HG02623 (cell line): Measurements from ENCODE around the gene RPLP2.

Experiments used
- ATAC-seq: cut with Tn5 transposase; IDR thresholded peaks from one replicate; pipeline ENCODE4 v1.9.1; 2021; ENCODE audit warnings: moderate library complexity; ENCODE audit not compliant: unreplicated experiment

Gene RPLP2

DNA sequence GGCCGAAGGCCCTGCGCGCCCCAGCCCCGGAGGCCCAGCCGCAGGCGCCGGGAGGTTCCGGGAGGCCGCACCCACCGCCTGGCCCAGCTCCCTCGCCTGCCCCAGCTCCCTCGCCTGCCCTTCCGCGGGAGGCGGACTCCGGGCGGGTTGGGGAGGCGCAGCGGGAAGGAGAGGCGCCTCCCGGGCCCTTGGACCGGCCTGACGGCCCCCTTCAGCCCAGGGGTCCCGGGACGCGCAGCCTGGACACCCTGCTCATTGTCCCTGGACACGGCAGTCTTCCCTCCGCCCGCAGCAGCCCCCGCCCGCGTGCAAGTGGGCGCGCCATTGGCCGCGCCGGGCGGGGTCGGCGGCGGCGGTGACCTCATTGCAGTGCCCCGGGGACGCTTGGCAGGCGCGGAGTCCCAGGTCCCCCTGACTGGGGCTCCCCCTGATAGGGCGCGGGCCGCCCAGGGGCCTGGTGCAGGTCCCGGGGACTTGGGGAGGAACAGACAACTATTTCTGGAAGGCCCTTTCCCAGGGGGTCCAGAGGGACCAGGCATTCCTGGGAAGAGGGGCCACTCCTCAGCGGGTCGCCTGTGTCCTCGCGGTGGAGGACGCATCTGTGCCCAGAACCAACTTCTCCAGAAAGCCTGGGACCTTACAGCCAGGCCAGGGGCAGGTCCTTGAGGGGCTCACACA is 23.5 kb downstream of the RPLP2 start:
- ATAC-seq, result no peak

DNA sequence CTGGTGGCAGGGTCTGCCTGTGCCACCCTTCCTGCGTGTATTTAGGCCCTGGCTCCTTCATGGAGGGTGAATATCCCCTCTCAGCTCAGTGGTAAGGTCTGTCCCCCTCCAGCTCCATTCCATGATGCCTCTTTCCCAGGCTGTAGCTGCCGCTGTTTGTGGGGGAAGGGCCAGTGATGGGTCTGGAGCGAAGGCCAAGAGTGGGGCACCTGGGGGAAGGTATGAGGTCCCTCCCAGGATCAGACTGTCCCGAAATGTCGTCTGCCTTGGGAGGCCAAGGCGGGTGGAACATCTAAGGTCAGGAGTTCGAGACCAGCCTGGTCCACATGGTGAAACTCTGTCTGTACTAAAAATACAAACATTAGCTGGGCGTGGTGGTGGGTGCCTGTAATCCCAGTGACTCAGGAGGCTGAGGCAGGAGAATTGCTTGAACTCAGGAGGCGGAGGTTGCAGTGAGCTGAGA is 24.1 kb downstream of the RPLP2 start:
- no peak for ATAC-seq

DNA sequence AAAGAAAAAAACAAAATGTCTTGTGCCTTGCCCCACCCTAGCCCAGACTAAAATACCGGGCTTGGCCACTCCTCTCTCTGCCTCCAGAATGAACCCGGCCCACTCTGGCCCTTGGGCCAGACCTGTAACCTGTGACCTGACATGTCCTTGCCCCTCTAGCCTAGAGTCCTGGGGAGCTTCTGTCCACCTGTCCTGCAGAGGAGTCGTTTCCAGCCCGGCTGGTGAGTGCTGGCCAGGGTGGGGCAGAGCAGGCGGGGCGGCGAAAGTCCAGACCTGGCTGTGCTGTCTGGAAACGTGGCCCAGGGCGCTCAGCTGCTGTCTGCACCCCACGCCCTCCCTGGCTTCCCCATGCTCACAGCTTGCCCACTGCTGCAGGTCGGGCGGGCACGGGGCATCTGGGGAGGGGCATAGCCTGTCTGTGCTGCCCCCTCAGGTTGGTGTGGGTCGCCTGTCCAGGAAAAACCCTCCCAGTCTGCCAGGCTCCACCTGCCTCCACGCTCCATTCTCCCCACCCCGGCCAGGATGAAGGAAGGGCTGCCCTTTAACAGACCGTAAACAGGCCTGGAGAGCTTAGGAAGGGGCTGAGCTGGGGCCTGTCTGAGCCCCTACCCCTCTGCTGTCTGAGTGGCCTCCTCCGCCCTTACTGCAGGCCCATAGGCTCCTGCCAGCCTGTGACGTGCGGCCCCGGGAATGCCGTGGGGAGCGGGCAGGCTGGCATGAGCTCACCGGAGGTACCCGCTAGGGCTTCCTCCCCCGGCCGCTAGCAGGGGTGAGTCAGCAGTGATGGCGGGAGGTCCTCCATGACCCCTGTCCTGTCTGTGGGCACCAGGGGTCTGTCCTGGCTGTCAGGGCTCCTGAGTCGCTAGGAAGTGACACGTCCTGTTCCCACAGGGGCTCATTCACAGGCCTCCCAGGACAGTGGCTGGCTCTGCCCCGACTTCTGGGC is 24.9 kb downstream of the RPLP2 start:
- ATAC-seq, result no peak

DNA sequence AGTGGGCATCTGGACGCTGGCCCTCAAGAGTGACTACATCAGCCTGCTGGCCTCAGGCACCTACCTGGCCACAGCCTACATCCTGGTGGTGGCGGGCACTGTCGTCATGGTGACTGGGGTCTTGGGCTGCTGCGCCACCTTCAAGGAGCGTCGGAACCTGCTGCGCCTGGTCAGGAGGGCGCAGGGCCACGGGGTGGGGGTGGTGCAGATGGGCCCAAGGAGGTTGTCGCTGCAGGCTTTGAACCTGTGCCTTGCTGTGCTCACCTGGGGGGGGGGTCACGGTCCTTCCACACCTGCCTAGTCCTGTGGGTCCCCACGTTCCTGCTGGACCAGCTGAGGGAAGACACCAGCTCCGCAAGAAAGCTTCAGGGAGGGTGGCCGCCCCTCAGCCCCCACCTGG is 26.5 kb downstream of the RPLP2 start:
- ATAC-seq, result no peak

DNA sequence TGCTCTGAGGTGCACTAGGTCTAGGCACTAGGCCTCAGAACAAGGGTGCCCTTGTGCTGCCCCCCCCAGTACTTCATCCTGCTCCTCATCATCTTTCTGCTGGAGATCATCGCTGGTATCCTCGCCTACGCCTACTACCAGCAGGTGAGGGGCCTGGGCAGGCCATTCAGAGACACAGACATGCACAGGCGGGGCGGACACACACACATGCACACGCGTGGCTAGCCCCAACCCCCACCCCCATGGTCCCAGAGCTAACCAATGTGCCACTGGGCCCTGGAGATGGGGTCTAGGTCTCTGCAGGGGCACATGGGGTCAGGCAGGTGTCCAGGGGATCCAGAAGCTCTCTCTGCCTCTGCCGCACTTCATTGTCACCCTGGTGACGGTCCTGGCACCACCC is 26.9 kb downstream of the RPLP2 start:
- ATAC-seq, result no peak

DNA sequence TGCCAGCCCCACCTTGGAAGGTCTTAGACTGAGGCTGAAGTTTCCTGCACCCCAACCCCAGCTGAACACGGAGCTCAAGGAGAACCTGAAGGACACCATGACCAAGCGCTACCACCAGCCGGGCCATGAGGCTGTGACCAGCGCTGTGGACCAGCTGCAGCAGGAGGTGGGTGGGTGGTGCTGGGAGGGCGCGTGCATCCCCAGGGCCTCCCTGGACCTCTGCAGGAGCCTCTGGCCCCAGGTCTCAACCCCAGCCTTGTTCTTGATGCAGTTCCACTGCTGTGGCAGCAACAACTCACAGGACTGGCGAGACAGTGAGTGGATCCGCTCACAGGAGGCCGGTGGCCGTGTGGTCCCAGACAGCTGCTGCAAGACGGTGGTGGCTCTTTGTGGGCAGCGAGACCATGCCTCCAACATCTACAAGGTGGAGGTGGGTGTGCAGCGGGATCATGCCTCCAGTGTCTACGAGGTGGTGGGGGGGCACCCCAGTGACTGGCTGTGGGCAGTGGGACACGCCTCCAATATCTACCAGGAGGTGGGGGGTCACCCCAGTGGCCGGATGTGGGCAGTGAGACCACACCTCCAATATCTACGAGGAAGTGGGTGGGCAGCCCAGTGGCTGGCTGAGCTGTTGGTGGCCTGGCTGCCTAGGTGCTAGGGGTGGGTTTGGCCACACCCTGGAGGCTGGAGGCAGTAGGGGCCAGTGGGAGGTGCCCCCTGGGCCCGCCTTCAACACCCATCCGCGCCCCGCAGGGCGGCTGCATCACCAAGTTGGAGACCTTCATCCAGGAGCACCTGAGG is 27.6 kb downstream of the RPLP2 start:
- no peak for ATAC-seq

DNA sequence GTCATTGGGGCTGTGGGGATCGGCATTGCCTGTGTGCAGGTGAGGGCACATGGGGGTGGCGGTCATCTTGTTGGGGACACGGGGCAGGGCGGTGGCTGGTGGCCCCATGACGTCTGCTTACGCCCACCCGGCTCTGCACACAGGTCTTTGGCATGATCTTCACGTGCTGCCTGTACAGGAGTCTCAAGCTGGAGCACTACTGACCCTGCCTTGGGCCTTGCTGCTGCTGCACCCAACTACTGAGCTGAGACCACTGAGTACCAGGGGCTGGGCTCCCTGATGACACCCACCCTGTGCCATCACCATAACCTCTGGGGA is 28.2 kb downstream of the RPLP2 start:
- no peak for ATAC-seq

DNA sequence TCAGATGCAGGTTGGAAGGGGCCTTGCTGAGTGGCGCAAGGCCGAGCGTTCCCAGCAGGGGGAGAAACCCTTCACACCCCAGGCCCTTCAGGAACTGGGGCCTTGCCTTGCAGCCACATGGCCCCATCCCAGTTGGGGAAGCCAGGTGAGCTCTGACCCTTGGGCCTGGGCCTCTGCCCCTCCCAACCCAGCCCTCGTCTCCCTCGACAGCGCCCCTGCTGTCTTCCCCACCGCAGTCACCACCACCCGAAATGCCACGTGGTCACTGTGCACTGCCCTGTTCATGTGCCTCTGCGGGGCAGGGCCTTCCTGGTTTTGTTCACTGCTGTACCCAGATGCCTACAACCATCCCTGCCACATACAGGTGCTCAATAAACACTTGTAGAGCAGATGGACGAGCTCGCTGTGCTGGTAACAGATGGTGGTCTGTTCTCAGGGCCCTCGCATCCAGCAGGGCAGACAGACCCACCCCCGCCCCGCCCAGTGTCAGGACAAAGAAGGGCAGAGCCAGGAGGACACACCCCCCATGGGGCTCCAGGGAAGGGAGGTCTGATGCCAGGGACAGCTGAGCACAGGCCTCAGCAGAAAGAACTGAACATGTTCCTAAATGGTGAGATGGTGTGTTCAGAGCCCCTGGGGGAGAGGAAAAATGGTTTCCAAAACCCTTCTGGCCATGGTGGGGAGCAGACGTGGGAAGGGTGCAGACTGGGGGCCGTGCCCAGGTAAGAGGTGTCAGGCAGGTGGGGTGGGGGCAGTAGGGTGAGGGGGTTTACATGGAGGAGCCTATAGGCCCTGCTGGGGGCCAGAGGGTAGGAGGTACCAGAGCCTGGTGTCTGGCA is 28.9 kb downstream of the RPLP2 start:
- ATAC-seq, result no peak

DNA sequence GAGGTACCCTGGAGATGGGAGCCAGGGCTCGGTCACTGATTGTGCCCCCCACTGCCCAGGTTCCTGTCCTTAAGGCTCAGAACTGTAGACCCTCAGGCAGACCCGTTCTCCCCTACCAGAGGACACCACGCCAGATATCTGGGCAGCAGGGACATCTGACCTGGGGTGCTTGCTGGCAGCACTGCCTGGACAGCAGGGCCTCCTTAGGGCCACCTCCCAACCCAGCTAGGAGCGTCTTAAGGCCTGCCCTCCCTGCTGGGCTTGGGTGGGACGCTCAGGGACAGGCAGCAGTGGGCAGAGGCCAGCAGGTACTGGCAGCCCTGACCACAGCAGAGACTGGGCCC is 29.5 kb downstream of the RPLP2 start:
- no peak for ATAC-seq

DNA sequence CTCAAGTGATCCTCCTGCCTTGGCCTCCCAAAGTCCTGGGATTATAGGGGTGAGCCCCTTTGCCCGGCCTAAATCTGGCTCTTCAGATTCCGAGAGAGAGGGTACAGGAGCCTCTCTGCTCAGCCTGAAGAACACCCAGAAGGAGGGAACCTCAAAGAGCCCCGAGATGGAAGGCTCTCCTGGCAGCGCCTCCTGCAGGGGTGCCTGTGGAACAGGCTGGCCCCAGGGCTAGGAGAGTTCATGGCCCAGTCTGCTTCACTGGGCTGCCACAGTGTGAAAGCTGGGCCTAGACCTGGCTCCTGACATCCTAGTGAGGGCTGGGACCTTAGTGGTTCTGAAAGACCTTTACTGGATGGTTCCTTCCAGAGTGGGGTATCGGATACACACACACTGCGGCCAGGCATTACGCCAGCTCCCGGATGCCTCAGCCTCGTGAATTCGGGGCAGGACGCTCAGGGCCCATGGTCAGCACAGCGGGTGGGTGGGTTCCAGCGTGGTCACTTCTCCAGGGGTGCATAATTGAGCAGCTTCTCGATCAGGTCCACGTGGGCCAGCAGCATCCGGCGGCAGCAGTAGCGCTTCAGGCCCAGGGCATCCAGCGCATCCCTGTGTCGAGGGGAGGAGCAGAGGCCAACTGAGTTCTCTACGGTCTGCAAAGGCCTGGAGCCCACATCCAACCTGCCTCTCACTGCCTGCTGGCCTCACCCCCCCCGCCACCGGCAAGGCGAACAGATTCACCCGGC is 30.3 kb downstream of the RPLP2 start:
- ATAC-seq, result no peak

DNA sequence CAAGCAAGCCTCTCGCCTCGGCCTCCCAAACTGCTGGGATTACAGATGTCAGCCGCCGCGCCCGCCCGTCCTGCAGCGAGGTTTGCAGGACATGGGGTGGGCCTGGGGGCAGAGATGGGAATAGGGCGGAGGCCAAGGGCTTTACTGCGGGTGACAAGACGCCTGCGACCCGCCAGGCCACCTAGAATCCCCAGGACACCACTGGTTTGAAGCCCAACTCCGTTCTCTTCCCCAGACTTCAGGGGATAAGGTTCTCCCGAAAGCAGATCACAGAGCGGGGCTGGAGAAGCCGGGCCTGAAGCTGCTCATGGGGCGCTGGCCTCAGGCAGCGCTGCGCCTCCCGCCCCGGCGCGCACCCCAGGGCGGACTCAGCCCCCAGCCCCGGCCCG is 32.2 kb downstream of the RPLP2 start:
- ATAC-seq, result no peak

DNA sequence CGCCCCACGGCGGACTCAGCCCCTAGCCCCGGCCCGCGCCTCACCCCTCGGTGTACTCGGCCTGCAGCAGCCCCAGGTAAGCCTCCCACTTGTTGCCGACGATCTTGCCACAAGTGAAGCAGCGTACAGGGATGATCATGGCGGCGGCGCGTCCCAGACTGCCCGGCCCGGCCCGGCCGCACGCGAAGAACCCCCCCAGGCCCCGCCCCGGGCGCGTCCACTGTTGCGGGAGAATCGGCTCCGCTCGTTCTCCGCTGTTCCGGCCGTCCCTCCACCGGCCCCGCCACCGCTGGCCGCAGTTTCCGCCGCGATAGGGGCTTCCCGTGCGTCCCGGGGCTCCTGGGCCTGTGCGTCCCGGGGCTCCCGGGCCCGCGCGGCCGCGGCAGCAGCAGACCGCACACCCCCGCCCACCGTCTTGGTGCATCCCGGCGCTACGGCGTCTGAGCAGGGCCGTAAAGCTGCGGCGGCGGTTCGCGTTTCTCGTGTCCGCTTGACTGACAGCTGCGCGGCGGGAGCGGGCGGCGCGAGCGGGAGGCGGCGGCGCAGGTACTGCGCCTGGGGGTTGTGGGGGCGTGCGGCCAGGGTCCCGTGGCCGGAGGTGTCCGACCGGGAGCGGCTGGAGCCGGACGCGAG is 32.7 kb downstream of the RPLP2 start, which contains the start of the genes POLR2L and TSPAN4:
Gene POLR2L (minus strand): TSS at position 160 of the 633 bp plus-strand sequence. CDS start 21 bp downstream, at position 139.
Gene TSPAN4 (plus strand): TSS at position 483 of the 633 bp plus-strand sequence. CDS start 7,453 bp downstream, outside the sequence.
- ATAC-seq, result peak; percentile 48

DNA sequence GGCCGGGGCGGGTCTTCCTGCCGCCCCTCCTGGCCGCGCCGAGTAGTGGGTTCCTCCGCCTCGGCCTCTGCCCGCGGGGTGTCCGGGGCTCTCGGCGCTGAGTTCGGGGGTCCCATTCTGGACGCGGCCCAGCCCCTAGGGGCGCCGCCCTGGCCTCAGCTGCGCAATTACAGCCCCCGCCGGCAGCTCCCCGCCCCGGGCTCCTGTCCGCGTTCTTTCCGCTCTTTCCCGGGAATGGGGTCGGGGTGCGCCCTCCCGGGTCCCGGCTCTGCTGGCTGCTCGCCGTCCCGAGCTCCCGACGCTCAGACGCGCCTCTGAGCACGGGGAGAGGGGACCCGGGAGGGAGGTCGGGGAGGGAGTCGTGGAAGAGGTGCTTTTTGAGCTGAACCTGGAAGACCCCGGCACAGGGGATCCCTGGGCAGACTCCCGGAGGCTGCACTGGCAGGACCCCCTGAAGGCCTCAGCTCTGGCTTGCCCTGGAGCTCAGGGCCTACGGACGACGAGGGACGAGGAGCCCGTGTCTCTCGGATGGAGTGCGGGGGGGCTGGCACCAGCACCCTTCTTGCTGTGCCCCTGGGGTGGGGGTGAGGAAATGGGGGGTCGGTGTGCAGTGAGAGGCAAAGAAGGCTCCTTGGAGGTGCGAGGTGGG is 33.4 kb downstream of the RPLP2 start:
- ATAC-seq, result no peak

DNA sequence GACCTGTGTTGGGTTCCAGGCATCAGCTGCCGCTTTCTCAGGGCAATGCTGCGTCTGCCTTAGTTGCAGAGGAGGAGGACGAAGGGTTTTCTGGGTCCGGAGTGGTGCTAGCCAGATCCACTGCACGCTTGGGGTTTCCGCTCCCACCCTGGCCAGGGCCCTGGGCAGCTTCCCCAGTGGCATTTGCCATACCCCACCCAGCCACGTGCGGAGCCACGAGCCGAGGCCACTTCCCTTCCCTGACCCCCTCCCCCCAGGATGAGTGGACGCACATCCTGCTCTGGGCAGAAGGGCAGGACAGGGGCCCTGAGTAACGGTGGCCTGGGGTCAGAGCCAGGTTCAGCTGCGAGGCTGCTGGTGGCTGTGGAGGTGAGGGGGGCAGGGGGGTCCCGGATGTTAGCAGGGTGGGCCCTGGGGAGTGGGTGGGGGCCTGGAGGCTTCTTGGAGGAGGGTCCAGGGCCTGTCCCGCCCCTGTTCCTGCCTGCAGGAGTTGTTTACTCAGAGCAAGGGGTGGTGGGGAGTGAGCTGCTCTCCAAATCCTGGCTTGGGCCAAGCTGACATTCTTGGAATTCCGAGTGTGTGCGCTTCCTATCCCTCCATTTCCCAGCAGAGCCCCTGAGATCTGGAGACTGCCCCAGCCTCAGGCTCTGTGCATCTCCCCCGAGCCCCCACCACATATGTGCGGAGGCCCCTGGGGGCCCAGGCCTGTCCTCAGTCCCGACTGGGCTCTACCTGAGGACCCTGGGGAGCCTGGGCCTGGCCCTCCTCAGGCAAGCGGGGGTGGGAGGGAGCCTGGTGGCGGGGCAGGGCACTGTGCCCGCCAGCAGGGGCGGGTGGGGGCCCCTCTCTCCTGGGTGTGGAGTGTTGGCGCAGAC is 34.3 kb downstream of the RPLP2 start:
- ATAC-seq, result no peak

DNA sequence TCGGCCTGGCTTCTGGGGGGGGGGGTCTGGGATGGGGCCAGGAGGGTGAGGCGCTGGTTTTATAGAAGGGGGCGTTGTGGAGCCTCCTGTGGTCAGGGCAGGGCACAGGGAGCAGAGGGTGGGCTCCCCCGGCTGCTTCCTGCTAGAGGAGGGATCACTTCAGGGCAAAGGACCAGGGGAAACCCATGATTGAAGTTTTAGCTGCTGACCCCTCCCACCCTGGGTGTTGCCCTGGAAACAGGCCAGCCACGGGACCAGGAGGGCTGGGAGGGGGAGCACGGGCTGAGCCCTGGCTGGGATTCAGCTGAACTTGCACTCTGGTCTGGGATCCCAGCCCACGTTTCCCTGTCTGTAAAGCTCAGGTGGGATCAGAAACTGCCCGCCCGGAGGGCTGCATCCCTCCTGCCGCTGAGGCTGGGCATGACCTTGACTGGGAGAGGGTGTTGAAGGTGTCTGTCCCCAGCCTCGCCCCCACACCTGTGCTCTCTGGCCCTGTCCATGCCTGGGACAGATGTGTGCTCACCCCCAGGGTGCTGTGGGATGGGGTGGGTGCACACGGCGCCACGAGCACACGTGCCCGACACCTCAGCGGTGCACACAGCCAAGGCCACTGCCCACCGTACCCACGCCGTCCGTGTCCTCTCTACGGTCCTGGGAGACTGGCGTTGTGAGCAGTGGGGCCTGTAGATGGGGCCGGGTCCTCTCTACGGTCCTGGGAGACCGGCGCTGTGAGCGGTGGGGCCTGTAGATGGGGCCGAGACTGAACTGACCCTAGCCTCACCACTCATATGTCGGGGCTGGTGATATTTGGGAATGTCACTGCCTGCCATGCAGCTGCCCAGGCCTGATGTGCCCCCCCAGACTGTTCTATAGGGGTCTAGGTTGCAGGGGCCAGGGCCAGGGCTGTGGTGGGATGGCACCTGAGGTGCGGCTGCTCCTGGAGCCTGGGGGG is 35.2 kb downstream of the RPLP2 start:
- ATAC-seq, result no peak

DNA sequence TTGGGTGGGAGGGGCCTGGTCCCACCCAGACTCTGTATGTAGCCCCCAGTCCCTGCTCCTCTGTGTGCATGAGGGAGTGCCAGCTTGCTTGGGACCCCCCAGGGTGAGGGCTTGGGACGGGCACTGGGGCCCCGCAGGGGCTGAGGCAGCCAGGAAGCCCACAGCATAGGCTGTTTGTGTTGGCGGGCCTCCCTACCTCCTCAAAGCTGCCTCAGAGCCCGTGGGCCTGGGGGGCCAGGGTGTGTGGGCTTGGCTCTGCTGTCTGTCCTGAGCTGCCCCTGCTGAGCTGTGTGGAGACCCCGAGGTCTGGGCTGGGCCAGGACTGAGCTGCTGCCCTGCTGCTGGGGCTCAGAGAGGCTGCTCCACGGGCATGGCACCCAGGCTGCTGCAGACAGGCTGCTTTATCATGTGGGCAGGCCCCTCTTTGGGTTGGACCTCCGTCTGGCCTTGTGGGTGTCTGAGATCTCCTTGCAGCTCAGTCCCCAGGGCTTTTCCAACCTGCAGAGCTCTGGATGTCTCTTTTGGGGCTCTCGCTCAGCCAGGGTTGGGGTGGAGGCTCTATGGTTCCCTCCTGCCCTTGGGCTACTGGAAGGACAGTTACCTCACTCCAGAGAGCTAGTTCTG is 36.2 kb downstream of the RPLP2 start:
- no peak for ATAC-seq
